ENCODE data around the gene CDKAL1.

Gene CDKAL1

GRCh38 chr6:21274851-21275250 is 740.6 kb downstream of the CDKAL1 start:
- TF ChIP-seq CTCF (IDR thresholded peaks at IDR 0.05; ENCODE audit: insufficient read depth, low read length, poor library complexity, severe bottlenecking), result no peak
- Histone ChIP-seq H3K36me3 (ENCODE audit: control insufficient read depth, insufficient read depth, low read length) (no peaks in the 10 kb centered on the region), H3K4me3 (replicated peaks; ENCODE audit: low read depth, low read length) (no peak overlapping the region), H3K27me3 (replicated peaks; ENCODE audit: control insufficient read depth, insufficient read depth, low read length) (no peaks in the 10 kb centered on the region)
- DNase-seq (ENCODE audit: extremely low read depth, insufficient read length), result no peak

- Histone ChIP-seq H3K4me3 (replicated peaks; ENCODE audit: low read depth, low read length) (no peak overlapping the region), H3K36me3 (ENCODE audit: control insufficient read depth, insufficient read depth, low read length) (no peaks in the 10 kb centered on the region), H3K27me3 (replicated peaks; ENCODE audit: control insufficient read depth, insufficient read depth, low read length) (no peaks in the 10 kb centered on the region)
- DNase-seq (ENCODE audit: extremely low read depth, insufficient read length), result no peak
- TF ChIP-seq CTCF (IDR thresholded peaks at IDR 0.05; ENCODE audit: insufficient read depth, low read length, poor library complexity, severe bottlenecking), result no peak
These were observed 743.5 kb downstream of the CDKAL1 start for GRCh38 chr6:21277601-21278374.

GRCh38 chr6:21278375-21278745 is 744.1 kb downstream of the CDKAL1 start:
- no peak overlapping the region for H3K4me3 ChIP-seq (replicated peaks; ENCODE audit: low read depth, low read length)
- no peaks in the 10 kb centered on the region for H3K27me3 ChIP-seq (replicated peaks; ENCODE audit: control insufficient read depth, insufficient read depth, low read length)
- DNase-seq (ENCODE audit: extremely low read depth, insufficient read length), result no peak
- no peaks in the 10 kb centered on the region for H3K36me3 ChIP-seq (ENCODE audit: control insufficient read depth, insufficient read depth, low read length)
- no peak for TF ChIP-seq CTCF (IDR thresholded peaks at IDR 0.05; ENCODE audit: insufficient read depth, low read length, poor library complexity, severe bottlenecking)

GRCh38 chr6:21279619-21280018 is 745.4 kb downstream of the CDKAL1 start:
- Histone ChIP-seq H3K4me3 (replicated peaks; ENCODE audit: low read depth, low read length) (no peak overlapping the region), H3K27me3 (replicated peaks; ENCODE audit: control insufficient read depth, insufficient read depth, low read length) (no peaks in the 10 kb centered on the region), H3K36me3 (ENCODE audit: control insufficient read depth, insufficient read depth, low read length) (no peaks in the 10 kb centered on the region)
- no peak for TF ChIP-seq CTCF (IDR thresholded peaks at IDR 0.05; ENCODE audit: insufficient read depth, low read length, poor library complexity, severe bottlenecking)
- DNase-seq (ENCODE audit: extremely low read depth, insufficient read length), result no peak

- no peak for DNase-seq (ENCODE audit: extremely low read depth, insufficient read length)
- no peak for TF ChIP-seq CTCF (IDR thresholded peaks at IDR 0.05; ENCODE audit: insufficient read depth, low read length, poor library complexity, severe bottlenecking)
- Histone ChIP-seq H3K36me3 (ENCODE audit: control insufficient read depth, insufficient read depth, low read length) (no peaks in the 10 kb centered on the region), H3K27me3 (replicated peaks; ENCODE audit: control insufficient read depth, insufficient read depth, low read length) (no peaks in the 10 kb centered on the region), H3K4me3 (replicated peaks; ENCODE audit: low read depth, low read length) (no peak overlapping the region)
These were observed 747.1 kb downstream of the CDKAL1 start for GRCh38 chr6:21281366-21281765.
